Activated CD4-positive, alpha-beta memory T cell treated with anti-CD3 and anti-CD28 coated beads, Interleukin-2, amount 10 ng/mL, durations not matched to agents 7 days and 5 days (primary cell): ENCODE data around the gene TRAPPC1. TPM values are rescaled to one million over a fixed set of nuclear protein-coding genes. Genes with fewer than 3 reads are reported as not detected.

ENCODE experiments used
- CTCF ChIA-PET: fragments of 350-600 bp; sonication (Branson Sonifier 250); formaldehyde crosslinking; loops from one replicate; lab custom pipeline; 2021; ENCODE audit warnings: antibody characterized with exemption, inconsistent platforms; lab: Charles Lee
- POLR2A ChIA-PET: fragments of 350-600 bp; sonication (Branson Sonifier 250); formaldehyde crosslinking; loops from one replicate; lab custom pipeline; 2021; ENCODE audit warnings: antibody characterized with exemption; lab: Charles Lee
- DNase-seq: peaks from one replicate; pipeline ENCODE4 v3.0.0-alpha.2; 2020
- H3K27ac Mint-ChIP-seq: one replicate; pipeline ENCODE4 v1.8.0; 2021; ENCODE audit warnings: mild to moderate bottlenecking, mixed read lengths
- H3K27me3 Mint-ChIP-seq: one replicate; pipeline ENCODE4 v1.8.0; 2021; ENCODE audit warnings: mixed read lengths
- H3K36me3 Mint-ChIP-seq: one replicate; pipeline ENCODE4 v1.8.0; 2021; ENCODE audit warnings: low read depth, mixed read lengths
- H3K4me1 Mint-ChIP-seq: one replicate; pipeline ENCODE4 v1.8.0; 2021; ENCODE audit warnings: mixed read lengths
- H3K4me3 Mint-ChIP-seq: one replicate; pipeline ENCODE4 v1.8.0; 2021; ENCODE audit warnings: mild to moderate bottlenecking, mixed read lengths
- H3K9me3 Mint-ChIP-seq: one replicate; pipeline ENCODE4 v1.8.0; 2021; ENCODE audit warnings: mixed read lengths
- total RNA-seq, 2 experiments: library from RNA; stranded (reverse); gene quantifications; one replicate each; pipeline ENCODE4 v1.2.3, GENCODE V29; 2021

Gene TRAPPC1
- total RNA-seq, 2 experiments from 2014 or later = 238 to 244 TPM

- CTCF ChIA-PET = no interaction called here
- no peak for DNase-seq
- POLR2A ChIA-PET = no interaction called here
Measured at GRCh38 chr17:7894226-7894625, 37.5 kb downstream of the TRAPPC1 start.

GRCh38 chr17:7893187-7893880, 38.4 kb downstream of the TRAPPC1 start:
- CTCF ChIA-PET = no interaction called here
- POLR2A ChIA-PET = no interaction called here
- peaks cover 74% of the 10 kb centered on the region for H3K36me3 Mint-ChIP-seq

More at GRCh38 chr17:7894226-7894625, 37.5 kb downstream of the TRAPPC1 start:
- H3K4me1 Mint-ChIP-seq = peaks cover 5% of the 10 kb centered on the region
- H3K9me3 Mint-ChIP-seq = no peaks in the 10 kb centered on the region
- no peak overlapping the region for H3K4me3 Mint-ChIP-seq
- H3K27me3 Mint-ChIP-seq = no peaks in the 10 kb centered on the region
- H3K36me3 Mint-ChIP-seq = peaks cover 82% of the 10 kb centered on the region
- H3K27ac Mint-ChIP-seq = no peak overlapping the region

GRCh38 chr17:7889166-7889955, 42.4 kb downstream of the TRAPPC1 start:
- CTCF ChIA-PET = no interaction called here
- DNase-seq = peak; percentile 33
- Mint-ChIP-seq H3K9me3 (no peaks in the 10 kb centered on the region), H3K4me1 (peaks cover 2% of the 10 kb centered on the region), H3K4me3 (no peak overlapping the region), H3K36me3 (peaks cover 41% of the 10 kb centered on the region), H3K27me3 (no peaks in the 10 kb centered on the region), H3K27ac (no peak overlapping the region)
- POLR2A ChIA-PET = interaction anchor here (0.9 to 1.5 kb wide), 2 partner anchors 26 to 32 kb away, joined by 3 read pairs; partner anchors contain the start of genes NAA38 and RNF227

More at GRCh38 chr17:7893187-7893880, 38.4 kb downstream of the TRAPPC1 start:
- no peak overlapping the region for H3K4me3 Mint-ChIP-seq
- no peaks in the 10 kb centered on the region for H3K9me3 Mint-ChIP-seq
- H3K27me3 Mint-ChIP-seq = no peaks in the 10 kb centered on the region
- DNase-seq = no peak
- H3K4me1 Mint-ChIP-seq = peaks cover 5% of the 10 kb centered on the region
- no peak overlapping the region for H3K27ac Mint-ChIP-seq

GRCh38 chr17:7888184-7888920, 43.4 kb downstream of the TRAPPC1 start, which contains the start of gene CHD3:
CHD3 (plus strand) TSS chr17:7888789; CDS start chr17:7889001, 212 bp downstream.
- peaks cover 30% of the 10 kb centered on the region for H3K36me3 Mint-ChIP-seq
- CTCF ChIA-PET = no interaction called here
- DNase-seq = peak; percentile 52
- no peak within 1 kb of the TSS for H3K4me3 Mint-ChIP-seq
- H3K9me3 Mint-ChIP-seq = no peaks in the 10 kb centered on the region
- H3K4me1 Mint-ChIP-seq = peaks cover 3% of the 10 kb centered on the region
- no peak within 1 kb of the TSS for H3K27ac Mint-ChIP-seq
- POLR2A ChIA-PET = interaction anchor here (0.6 to 1.5 kb wide), 4 partner anchors 10 to 45 kb away, joined by 3 read pairs; partner anchors contain the start of genes NAA38 and RNF227
- no peaks in the 10 kb centered on the region for H3K27me3 Mint-ChIP-seq

- no peak overlapping the region for H3K27ac Mint-ChIP-seq
- no peaks in the 10 kb centered on the region for H3K27me3 Mint-ChIP-seq
- POLR2A ChIA-PET = interaction anchor here (1.0 to 1.5 kb wide), 2 partner anchors 31 to 44 kb away, joined by 3 read pairs; partner anchors contain the start of gene NAA38
- H3K36me3 Mint-ChIP-seq = peaks cover 27% of the 10 kb centered on the region
- no peaks in the 10 kb centered on the region for H3K9me3 Mint-ChIP-seq
- CTCF ChIA-PET = no interaction called here
- peaks cover 3% of the 10 kb centered on the region for H3K4me1 Mint-ChIP-seq
- peak; percentile 91 for DNase-seq
- no peak overlapping the region for H3K4me3 Mint-ChIP-seq
Measured at GRCh38 chr17:7887482-7888183, 44.1 kb downstream of the TRAPPC1 start.

- DNase-seq = no peak
- H3K27ac Mint-ChIP-seq = no peak overlapping the region
- CTCF ChIA-PET = no interaction called here
- H3K4me3 Mint-ChIP-seq = no peak overlapping the region
- no peaks in the 10 kb centered on the region for H3K9me3 Mint-ChIP-seq
- H3K4me1 Mint-ChIP-seq = peaks cover 3% of the 10 kb centered on the region
- POLR2A ChIA-PET = interaction anchor here (1.4 to 1.7 kb wide), 2 partner anchors 44 kb away, joined by 5 to 10 read pairs; partner anchors contain the start of genes CNTROB and TRAPPC1
- H3K27me3 Mint-ChIP-seq = no peaks in the 10 kb centered on the region
- peaks cover 25% of the 10 kb centered on the region for H3K36me3 Mint-ChIP-seq
Measured at GRCh38 chr17:7887038-7887481, 44.7 kb downstream of the TRAPPC1 start.

GRCh38 chr17:7886227-7887037, 45.3 kb downstream of the TRAPPC1 start:
- peak; percentile 58 for DNase-seq
- no peaks in the 10 kb centered on the region for H3K9me3 Mint-ChIP-seq
- H3K4me1 Mint-ChIP-seq = peaks cover 3% of the 10 kb centered on the region
- H3K27me3 Mint-ChIP-seq = no peaks in the 10 kb centered on the region
- no peak overlapping the region for H3K4me3 Mint-ChIP-seq
- no peak overlapping the region for H3K27ac Mint-ChIP-seq
- CTCF ChIA-PET = interaction anchor here (1.5 kb wide), 1 partner anchor 29 kb away, joined by 8 read pairs; the partner anchor contains the start of gene NAA38
- peaks cover 20% of the 10 kb centered on the region for H3K36me3 Mint-ChIP-seq
- POLR2A ChIA-PET = interaction anchor here (0.8 to 1.9 kb wide), 12 partner anchors 9 to 362 kb away, joined by 3 to 12 read pairs (median 4); partner anchors contain the start of genes CNTROB, CTC1, CYB5D1 and NAA38

GRCh38 chr17:7885367-7886226, 46.1 kb downstream of the TRAPPC1 start:
- Mint-ChIP-seq H3K27ac (peak overlapping the region; percentile 55), H3K27me3 (no peaks in the 10 kb centered on the region), H3K9me3 (no peaks in the 10 kb centered on the region), H3K4me1 (peaks cover 3% of the 10 kb centered on the region), H3K4me3 (no peak overlapping the region), H3K36me3 (peaks cover 12% of the 10 kb centered on the region)
- POLR2A ChIA-PET = interaction anchor here (0.6 to 1.9 kb wide), 13 partner anchors 8 to 362 kb away, joined by 3 to 12 read pairs (median 4); partner anchors contain the start of genes CNTROB, CTC1, CYB5D1 and NAA38
- peak; percentile 53 for DNase-seq
- CTCF ChIA-PET = interaction anchor here (1.5 kb wide), 1 partner anchor 28 kb away, joined by 8 read pairs; the partner anchor contains the start of gene NAA38

GRCh38 chr17:7884581-7885366, 47.0 kb downstream of the TRAPPC1 start:
- peak overlapping the region; percentile 69 for H3K27ac Mint-ChIP-seq

More at GRCh38 chr17:7884581-7885366, 47.0 kb downstream of the TRAPPC1 start:
- peaks cover 6% of the 10 kb centered on the region for H3K36me3 Mint-ChIP-seq
- H3K27me3 Mint-ChIP-seq = no peaks in the 10 kb centered on the region
- H3K4me1 Mint-ChIP-seq = peaks cover 3% of the 10 kb centered on the region
- peak overlapping the region; percentile 72 for H3K4me3 Mint-ChIP-seq
- POLR2A ChIA-PET = interaction anchor here (0.6 to 1.9 kb wide), 4 partner anchors 16 to 324 kb away, joined by 3 to 12 read pairs (median 6); partner anchors contain the start of genes CYB5D1 and NAA38
- DNase-seq = peak; percentile 36
- CTCF ChIA-PET = no interaction called here
- no peaks in the 10 kb centered on the region for H3K9me3 Mint-ChIP-seq
